WERI-Rb-1 (cell line): ENCODE data around the gene ANKRD23.

ENCODE experiments used
- DNase-seq: peaks from one replicate; pipeline ENCODE4 v3.0.0-alpha.2; 2020
- H3K27ac ChIP-seq: fragments of 250-450 bp; sonication (Bioruptor Pico); 2 replicates; pipeline ENCODE4 v1.5.1; 2020; ENCODE audit warnings: mild to moderate bottlenecking, moderate library complexity
- H3K27me3 ChIP-seq: fragments of 250-450 bp; sonication (Bioruptor Pico); 2 replicates; pipeline ENCODE4 v1.5.1; 2021; ENCODE audit warnings: mild to moderate bottlenecking, low read depth, moderate library complexity; ENCODE audit not compliant: insufficient read depth, severe bottlenecking
- H3K36me3 ChIP-seq: fragments of 250-450 bp; sonication (Bioruptor Pico); 2 replicates; pipeline ENCODE4 v1.5.1; 2020; ENCODE audit warnings: mild to moderate bottlenecking, moderate library complexity
- H3K4me3 ChIP-seq: 2 replicates; pipeline ENCODE4 v1.5.1; 2011; ENCODE audit warnings: low read depth, mild to moderate bottlenecking, control low read depth, low read length
- H3K9me3 ChIP-seq: fragments of 250-450 bp; sonication (Bioruptor Pico); 2 replicates; pipeline ENCODE4 v1.5.1; 2021; ENCODE audit warnings: mild to moderate bottlenecking, moderate library complexity; ENCODE audit not compliant: severe bottlenecking
- TF ChIP-seq, protein P1 (sequence below): IDR thresholded peaks from 2 replicates; pipeline ENCODE4 v1.5.1; 2011; ENCODE audit warnings: low read depth, mild to moderate bottlenecking, control low read depth, inconsistent platforms, low read length

The ANKRD23 gene

DNA sequence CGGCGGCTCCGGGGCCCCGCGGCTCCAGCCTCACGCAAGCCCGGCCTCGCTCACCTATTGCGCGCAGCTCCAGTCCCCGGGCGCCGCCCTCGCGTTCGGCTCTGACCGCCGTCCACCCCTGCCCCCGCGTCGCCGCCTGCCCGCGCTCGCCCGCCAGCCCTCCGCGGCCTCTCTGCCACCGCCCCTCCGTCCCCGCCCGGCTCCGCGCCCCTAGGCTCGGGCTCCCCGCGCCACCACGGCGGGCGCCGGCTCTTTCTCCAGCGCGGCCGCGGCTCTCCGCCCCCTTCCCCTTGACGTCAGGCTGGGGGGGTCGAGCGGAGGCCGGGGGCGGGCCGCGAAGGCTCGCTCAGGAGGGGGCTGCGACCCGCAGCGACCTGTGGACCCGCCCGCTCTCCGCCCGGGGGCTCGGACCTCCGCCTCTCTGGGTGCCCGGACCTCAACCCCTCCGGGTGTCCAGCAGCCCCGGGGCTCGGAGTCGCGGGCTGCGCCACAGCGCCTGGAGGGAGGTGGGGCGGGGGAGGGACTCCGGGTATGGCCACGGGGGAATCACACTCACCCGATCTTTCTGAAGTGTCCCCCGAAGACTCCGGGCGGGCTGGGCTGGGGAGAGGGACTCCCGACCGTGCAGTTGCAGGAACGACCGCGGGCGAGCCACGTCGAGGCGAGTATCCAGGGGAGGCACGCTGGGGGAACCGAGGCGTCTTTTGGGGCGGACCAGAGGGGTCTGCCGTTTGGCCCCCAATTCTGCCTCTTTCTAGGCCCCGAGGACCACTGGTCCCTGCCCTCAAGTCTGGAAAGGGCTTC is 26.2 kb upstream of the ANKRD23 start, which contains the start of gene SEMA4C:
TSS of gene SEMA4C (minus strand) at position 259 of the 804 bp plus-strand sequence. CDS start 2,194 bp downstream, outside the sequence.
- Histone ChIP-seq H3K36me3 (peaks cover 37% of the 10 kb centered on the region), H3K4me3 (peak within 1 kb of the TSS; percentile 79), H3K27ac (peak within 1 kb of the TSS; percentile 98), H3K9me3 (no peaks in the 10 kb centered on the region), H3K27me3 (no peaks in the 10 kb centered on the region)
- TF ChIP-seq, protein P1, sequence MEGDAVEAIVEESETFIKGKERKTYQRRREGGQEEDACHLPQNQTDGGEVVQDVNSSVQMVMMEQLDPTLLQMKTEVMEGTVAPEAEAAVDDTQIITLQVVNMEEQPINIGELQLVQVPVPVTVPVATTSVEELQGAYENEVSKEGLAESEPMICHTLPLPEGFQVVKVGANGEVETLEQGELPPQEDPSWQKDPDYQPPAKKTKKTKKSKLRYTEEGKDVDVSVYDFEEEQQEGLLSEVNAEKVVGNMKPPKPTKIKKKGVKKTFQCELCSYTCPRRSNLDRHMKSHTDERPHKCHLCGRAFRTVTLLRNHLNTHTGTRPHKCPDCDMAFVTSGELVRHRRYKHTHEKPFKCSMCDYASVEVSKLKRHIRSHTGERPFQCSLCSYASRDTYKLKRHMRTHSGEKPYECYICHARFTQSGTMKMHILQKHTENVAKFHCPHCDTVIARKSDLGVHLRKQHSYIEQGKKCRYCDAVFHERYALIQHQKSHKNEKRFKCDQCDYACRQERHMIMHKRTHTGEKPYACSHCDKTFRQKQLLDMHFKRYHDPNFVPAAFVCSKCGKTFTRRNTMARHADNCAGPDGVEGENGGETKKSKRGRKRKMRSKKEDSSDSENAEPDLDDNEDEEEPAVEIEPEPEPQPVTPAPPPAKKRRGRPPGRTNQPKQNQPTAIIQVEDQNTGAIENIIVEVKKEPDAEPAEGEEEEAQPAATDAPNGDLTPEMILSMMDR = no peak
- DNase-seq = peak; percentile 49

- TF ChIP-seq, protein P1 = no peak
- DNase-seq = peak; percentile 45
- Histone ChIP-seq H3K36me3 (peaks cover 43% of the 10 kb centered on the region), H3K27ac (peak overlapping the region; percentile 98), H3K4me3 (peak overlapping the region; percentile 79), H3K9me3 (no peaks in the 10 kb centered on the region), H3K27me3 (no peaks in the 10 kb centered on the region)
These were observed 25.5 kb upstream of the ANKRD23 start for GRCh38 chr2:96869281-96869821.

- Histone ChIP-seq H3K4me3 (peak overlapping the region; percentile 79), H3K27ac (peak overlapping the region; percentile 98), H3K36me3 (peaks cover 50% of the 10 kb centered on the region), H3K9me3 (no peaks in the 10 kb centered on the region), H3K27me3 (no peaks in the 10 kb centered on the region)
- DNase-seq = peak; percentile 91
- TF ChIP-seq, protein P1 = peak; percentile 75
These were observed 24.9 kb upstream of the ANKRD23 start for GRCh38 chr2:96868555-96869280.

DNA sequence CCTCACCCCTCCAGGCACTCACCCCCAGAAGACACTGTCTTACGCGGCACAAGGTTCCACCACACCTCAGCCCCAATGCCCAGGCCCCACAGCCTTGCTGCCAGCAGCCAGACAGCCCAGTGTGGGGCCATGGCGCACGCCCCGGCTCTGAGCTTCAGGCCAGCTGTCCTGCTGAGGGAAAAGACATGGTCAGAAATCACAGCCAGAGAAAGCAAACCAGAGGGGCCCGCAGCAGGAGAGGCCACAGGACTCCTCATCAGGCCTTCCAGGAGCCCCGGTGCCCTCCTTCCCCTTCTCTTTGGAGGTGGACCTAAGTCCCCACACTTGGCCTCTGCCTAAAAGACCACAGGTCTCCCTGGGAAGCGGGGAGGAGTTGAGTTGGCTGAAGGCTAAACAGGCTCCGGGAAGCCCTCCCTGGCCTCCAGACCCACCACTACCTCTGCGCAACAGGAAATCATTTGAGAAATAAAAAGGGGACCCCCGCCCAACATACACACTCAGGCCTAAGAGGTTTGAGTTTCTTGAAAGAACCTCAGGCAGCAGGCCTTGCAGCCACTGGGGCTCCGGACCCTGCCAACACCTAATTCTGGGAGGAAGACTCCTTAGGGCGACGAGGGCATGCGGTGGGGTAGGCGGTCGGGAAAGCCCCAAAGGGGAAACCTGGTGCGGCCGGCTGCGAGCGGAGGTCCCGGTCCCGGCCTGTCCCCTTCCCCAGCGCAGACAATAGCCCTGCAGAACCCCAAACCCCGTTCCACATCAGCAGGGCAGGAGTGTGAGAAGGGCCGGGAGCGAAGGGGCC is 24.1 kb upstream of the ANKRD23 start:
- DNase-seq = no peak
- peak overlapping the region; percentile 98 for H3K27ac ChIP-seq

More for the DNA sequence above, 24.1 kb upstream of the ANKRD23 start:
- Histone ChIP-seq H3K27me3 (no peaks in the 10 kb centered on the region), H3K4me3 (peak overlapping the region; percentile 79), H3K9me3 (no peaks in the 10 kb centered on the region), H3K36me3 (peaks cover 57% of the 10 kb centered on the region)
- TF ChIP-seq, protein P1 = no peak
